GM21717 (cell line): Measurements from ENCODE around the gene IGF2BP3.

Experiments
- ATAC-seq: cut with Tn5 transposase; IDR thresholded peaks from one replicate; pipeline ENCODE4 v1.9.1; 2021; ENCODE audit warnings: mild to moderate bottlenecking, moderate library complexity; ENCODE audit not compliant: unreplicated experiment

Gene IGF2BP3

DNA sequence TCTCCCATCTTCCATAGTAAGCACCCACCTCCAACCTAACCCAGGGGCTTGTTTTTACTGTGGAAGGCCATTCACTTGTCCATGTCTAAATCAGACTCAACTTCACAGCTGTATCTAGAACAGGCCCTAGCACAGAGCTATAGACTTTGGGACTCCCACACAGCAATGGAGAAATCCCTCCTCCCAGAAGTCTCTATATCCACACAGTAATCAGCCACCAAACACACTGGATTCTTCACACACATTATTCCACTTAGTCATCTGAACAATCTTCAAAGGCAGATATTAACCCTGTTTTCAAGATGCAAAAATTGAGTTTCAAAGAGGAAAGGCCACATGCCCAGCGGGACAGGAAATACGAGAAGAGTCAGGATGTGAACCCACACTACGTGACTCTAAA lies 89.3 kb downstream of the IGF2BP3 start:
- no peak for ATAC-seq

DNA sequence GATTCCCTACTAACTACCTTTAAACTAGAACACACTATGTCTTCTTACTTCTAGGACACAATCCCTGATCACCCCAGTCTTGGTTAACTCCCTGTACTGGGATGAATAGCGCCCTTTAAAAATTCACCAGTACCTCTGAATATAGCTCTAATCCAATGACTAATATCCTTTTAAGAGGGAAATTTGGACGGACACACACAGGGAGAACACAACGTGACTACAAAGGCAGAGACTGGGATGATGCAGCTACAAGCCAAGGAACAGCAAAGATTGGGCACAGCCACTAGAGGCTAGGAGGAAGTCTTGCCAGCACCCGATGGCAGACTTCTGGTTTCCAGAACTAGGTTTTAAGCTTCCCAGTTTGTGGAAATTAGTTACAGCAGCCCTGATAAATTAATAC lies 89.7 kb downstream of the IGF2BP3 start:
- no peak for ATAC-seq

DNA sequence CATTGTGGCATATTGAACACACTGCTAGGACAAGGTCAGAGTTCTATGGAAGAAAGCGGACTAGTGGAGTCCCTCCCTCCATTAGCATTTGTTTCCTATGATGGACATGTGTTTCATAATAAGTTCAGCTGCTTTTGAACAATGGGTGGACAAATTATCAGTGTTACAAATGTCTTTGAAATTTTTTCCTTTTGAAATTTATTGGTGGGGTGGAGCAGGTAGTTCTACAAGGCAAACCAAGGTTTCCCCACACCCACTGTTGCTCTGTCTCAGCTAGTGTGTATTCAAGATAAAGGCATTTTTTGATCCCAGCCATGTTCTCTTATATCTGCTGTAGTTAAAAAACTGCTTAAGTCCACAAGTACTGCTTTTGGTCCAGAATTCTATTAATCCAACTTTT lies 91.3 kb downstream of the IGF2BP3 start:
- no peak for ATAC-seq

DNA sequence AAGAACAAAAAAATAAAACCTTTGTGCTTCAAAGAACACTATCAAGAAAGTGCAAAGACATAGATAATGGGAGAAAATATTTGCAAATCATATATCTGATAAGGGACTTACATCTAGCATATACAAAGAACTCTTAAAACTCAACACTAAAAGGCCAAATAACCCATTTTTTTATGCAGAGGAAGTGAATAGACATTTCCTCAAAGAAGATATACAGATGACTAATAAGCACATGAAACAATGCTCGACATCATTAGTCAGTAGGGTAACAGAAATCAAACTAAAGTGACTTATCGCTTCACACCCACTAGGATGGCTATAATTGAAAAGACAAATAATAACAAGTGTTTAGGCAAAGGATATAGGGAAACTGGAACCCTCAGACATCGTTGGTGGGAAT lies 93.2 kb downstream of the IGF2BP3 start:
- ATAC-seq, result no peak

DNA sequence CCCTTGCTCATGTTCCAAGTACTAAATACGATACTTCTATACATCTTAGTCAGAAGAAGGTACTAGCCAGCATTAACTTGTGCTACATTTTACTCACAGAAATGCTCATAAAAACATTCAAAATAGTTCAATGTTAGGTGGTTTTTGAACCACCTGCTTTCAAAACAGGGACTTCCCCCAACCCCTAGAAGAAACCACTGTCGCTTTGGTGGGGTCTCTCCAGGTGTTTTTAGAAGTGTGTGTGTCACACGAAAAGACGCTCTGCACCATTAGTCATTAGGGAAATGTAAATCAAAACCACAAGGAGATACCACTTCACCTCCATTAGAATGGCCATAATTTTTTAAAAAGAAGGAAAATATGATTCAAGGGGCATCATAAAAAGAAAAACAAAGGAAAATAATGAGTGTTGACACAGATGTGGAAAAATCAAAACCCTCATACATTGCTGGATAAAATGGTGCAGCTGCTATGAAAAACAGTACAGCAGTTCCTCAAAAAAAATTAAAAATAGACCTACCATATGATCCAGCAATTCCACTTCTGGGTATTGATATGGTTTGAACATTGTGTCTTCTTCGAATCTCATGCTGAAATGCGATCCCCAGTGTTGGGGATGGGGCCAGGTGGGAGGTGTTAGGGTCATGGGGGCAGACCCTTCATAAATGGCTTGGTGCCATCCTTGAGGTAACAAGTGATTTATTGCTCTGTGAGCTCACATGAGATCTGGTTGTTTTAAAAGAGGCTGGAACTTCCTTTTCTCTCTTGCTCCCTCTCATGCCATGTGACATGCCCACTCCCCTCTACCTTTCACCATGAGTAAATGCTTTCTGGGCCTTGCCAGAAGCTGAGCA lies 96.9 kb downstream of the IGF2BP3 start:
- ATAC-seq, result peak; percentile 62

DNA sequence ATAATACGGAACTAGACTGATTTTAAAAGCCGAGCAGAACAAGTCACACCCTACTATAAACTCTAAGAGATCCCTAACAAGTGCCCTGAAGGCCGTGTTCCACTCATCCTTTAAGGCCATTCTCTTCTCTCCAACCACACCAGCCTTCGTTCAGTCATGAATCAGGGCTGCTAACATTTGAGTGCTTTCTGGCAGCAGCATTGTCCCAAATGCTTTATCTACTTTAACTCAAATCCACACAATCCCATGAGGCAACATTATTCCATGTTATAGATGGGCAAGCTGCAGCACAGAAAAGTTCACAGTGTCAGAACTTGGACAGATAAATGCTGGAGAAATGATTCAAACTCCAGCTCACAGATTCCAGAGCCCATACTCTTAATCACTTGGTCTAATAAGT lies 97.7 kb downstream of the IGF2BP3 start:
- no peak for ATAC-seq

DNA sequence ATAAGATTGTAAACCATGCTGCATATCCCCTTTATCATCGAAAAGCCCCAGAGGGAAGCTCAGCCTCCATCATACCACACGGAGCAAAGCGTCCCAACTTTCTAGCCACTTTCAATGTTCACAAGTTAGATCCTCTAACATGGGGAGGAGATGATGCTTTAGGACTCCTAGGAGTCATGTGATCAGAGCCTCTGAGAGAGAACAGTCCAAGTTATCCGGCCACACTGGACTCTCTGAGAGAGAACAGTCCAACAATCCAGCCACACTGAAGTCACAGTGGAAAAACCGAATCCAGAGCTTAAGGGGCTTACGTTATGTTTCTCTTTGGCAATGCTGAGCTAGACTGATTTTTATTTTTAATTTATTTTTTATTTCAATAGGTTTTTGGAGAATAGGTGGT lies 98.6 kb downstream of the IGF2BP3 start:
- no peak for ATAC-seq

DNA sequence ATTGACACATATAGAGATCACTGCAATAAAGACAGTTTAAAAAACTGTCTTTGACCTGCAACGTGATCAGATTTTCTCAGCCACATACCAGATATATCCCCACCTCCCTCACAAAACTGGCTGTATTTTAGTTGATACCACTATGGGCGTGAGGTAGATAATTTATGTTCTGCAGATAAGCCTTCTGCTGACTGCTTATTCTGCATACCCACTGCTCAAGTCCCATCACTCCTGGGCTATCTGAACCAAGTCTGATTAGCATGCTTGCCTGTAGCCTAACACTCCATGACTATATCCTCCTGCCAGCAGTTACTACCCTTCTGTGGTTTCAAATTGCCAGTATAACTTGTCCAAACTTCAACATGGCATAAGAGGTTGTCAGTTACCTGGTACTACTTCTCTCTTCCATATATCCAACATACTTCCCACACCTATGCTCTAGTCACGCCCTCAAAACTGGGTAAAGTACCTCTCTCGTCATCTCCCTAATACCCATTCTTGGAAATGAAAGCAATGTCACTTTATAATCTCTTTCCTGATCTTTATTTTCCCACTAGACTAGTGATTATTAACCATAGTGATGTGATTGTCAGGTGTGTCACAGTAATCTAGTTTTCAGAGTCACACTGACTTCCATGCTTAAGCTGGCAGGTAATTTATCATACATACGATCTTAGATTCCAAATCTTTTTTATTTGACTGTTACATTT lies 100.4 kb downstream of the IGF2BP3 start:
- ATAC-seq, result no peak

DNA sequence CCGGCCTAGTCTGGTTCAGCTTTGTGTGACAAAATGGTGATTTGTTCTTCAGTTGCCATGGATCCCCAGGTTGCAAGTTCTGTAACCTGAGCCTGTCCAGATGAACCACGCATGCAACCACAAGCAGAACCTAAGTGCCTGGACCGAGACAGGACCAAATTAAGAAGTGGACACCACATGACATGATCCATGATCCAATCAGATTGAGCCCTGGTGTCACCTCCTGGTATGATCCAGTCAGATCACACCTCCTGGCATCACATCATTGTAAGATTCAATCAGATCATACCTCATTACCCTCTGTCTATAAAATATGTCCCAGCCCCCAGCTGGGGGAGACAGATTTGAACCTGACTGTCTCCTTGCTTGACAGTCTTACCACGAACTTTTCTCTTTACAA lies 101.2 kb downstream of the IGF2BP3 start:
- no peak for ATAC-seq

DNA sequence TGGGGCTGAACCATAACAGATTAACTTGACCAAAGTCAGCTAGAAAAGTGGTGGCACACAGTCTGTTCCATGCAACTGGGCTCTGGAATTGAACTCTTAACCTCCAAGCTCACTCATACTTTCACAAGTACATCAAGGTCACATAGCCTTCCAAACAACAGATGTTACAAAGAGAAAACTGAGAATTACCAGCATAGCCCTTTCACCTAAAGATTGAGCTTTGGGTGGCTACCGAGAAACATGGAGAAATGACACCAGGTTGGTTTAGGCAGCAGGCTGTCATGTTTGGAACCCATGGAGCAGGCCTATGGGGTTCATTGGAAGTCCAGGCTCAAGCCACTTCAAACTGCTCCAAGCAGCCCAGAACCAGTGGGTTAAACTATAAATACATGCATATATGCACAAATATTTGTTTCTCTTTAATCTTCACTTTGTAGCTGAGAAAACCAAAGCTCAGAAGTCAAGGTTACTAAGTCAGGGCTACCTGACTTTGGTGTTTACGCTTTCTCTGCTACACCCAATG lies 112.1 kb downstream of the IGF2BP3 start:
- ATAC-seq, result no peak

DNA sequence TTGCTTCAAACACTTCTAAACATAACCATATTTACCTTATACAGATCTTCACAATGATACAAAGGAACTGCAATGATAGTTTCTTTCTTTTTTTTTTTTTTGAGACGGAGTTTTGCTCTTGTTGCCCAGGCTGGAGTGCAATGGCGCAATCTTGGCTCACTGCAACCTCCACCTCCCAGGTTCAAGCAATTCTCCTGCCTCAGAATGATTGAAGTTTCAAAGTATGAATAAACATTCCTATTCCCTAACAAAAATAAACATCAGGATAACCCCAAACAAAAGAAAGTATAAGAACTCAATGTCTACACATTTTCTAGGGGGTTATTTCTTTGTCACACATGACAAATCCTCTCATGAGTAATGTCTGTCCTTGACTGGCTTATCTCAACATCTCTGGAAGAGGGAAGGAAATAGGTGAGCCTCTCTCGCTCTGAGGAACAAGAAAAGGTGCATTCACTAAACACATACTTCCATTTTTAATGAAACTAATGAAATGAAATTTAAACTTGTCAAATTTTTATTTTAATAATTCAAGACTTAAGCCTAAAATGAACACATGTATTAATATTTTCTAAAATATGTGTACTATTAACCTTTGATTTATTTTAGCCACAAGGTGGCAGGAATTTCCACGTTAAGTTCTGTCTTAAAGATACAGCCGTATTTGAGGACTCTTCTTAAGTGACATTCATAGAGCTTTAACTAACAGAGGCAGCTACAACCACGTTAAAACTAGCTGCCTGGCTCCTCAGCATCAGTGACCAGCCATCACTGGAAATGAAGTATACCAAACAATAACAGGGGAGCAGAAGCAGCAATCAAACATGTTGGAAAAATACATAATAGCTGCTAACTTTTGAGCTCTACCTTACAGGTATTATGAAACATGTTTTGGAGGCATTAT lies 112.8 kb downstream of the IGF2BP3 start:
- no peak for ATAC-seq

DNA sequence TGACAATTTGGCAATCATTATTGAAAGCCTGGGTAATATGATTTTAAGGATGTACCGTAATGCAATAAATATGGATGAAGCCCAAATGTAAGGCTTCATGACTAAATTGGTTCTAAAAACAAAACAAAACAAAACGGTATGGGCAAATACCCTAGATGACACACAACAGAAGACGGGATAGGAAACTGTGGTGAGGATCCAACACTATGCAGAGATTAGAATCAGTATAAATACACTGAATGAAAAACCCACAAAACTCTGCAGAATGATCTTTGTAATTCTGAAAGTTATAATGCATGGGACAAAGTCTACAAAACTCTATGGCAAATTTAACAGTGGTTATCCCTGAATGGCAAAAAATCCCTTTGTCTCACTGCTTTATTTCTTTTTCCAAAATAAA lies 113.6 kb downstream of the IGF2BP3 start:
- no peak for ATAC-seq

DNA sequence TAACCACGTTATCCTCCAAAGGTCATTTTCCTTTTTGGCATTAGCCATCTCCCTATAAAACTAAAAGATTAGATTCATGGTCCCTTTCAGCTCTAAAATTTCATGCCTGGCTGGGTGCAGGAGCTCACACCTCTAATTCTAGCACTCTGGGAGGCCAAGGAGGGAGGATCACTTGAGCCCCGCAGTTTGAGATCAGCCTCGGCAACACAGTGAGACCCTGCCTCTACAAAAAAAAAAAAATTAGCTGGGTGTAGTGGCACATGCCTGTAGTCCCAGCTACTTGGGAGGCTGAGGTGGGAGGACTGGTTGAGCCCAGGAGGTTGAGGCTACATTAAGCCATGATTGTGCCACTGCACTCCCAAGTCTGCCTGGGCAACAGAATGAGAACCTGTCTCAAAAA lies 114.1 kb downstream of the IGF2BP3 start:
- ATAC-seq, result no peak

DNA sequence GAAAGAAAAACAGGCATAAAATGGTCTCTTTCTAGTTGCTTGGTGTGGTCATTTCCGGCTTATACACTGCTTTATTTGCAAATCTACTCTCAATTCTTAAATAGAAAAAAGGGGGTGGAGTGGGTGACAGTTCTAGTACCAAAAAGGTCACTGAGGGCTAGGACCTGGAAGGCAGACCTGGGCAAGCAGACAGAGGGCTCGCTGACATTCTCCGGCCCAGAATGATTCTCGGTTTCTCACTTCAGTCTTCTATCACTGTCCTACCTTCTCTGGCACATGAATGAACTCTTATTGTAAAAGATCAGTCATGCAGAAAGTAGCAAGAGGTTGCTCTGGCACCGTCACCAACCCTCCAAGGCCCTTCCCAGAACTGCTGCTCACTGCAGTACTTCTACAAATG lies 117.1 kb downstream of the IGF2BP3 start:
- ATAC-seq, result no peak

DNA sequence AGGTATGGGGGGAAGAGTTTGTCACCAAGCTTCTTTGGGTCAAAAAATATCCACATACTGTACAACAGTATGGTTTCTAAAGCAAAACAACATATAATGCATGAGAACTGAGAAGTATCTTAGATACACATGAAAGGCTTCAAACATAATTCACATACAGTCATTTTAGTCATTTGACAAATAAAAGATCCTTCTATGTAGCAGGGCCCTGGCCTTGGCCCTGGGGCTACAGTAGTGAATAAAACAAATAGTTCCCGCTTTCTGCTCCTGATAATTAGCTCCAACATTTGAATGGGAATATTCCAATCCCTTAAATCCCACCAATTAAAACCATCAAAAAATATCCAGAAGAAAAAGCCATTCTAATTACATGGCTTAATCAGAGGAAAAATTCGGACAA lies 119.8 kb downstream of the IGF2BP3 start:
- ATAC-seq, result no peak

DNA sequence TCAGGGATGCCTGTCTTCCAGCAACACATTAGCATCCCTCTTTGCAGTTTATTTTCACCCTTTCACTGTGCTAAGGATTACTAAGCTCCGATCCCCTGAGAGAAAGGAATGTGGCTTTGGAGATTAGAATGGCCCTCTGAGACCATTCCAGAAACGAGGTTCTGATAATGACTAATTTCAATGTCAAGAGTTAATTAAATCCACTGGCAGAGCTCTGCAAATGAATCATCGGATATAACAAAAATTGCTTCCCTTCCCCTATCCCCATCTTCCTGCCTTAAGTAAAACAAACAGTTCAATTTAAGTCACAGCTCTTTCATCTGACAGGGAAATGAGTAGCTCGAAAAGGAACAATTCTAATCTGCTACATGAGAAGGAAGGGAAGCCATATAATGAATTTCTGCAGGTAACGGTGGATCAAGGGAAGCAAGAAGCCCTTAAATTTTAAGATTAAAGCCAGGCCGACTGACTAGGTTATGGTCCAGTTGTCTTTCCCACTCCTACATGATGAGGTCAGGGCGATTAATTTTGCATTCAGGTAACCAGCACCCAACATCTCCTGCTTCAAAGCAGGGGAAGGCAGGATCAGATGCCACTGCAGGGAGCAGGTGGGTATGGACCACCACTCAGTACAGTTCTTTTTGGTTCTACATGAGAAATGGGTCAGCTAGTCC lies 120.7 kb downstream of the IGF2BP3 start:
- no peak for ATAC-seq

DNA sequence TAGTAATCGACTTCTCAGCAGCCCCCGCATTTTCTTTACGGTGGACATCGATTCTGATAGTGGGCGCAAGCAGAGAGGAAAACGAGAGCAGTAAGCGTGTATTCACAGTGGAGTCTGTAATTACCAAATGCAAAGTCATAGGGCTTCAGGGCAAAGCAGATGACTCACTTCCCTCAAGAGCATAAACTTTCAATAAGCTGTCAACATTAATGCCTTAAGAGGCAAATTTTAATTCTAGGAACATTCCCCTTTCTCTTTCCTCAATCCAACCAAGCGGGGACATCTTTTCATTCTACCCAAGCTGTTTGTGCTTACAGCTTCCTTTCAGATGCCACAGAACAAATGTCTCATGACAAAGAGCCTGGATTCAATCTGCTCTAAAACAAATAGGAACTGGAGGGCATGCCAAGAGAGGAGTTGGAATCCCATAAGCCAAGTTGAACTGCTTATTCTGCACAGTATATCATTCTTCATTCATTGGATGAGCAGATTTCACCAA lies 122.6 kb downstream of the IGF2BP3 start:
- ATAC-seq, result no peak

DNA sequence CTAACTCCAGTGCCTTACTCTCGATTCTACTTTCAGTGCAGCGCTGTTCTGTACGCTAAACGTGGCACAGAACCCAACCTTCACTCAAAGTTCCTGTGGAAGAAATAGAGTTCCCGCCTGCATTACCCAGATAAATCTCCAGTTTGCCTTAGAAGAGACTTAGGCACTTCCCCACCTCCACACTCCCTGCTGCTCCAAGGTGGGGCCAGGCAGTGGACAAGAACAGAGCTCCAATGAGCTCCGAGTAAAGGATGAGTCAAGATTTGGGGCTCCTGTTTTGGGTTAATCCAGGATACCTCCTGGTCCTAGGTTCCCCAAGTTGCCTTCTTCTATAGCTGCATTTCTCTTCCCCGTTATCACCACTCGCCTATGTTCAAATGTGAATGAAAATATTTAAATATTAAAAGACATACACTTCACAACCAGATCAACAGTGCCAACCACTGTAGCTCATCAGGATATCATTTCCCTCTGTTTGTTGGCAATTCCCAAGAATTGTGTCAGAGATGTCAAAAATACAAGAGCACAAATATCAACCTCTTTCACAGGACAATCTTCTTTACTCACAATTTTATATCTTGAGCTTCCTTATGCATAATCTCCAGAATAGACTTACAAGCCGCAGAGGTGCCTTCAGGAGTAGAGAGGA lies 123.1 kb downstream of the IGF2BP3 start:
- no peak for ATAC-seq

DNA sequence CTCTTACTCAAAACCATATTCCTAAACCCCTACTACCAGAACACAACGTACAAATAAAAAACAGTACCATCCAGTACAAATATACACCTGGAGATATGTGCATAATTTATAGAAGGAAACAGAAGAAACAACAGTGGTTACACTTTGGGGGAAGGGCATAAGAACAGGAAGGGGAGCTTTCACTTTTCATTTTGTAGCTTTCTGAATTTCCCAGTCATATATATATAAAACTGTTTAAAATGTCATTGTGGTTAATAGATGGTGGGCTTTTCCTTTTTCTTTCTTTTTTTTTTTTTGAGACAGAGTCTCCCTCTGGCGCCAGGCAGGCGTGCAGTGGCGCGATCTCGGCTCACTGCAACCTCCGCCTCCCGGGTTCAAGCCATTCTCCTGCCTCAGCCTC lies 124.0 kb downstream of the IGF2BP3 start:
- no peak for ATAC-seq

DNA sequence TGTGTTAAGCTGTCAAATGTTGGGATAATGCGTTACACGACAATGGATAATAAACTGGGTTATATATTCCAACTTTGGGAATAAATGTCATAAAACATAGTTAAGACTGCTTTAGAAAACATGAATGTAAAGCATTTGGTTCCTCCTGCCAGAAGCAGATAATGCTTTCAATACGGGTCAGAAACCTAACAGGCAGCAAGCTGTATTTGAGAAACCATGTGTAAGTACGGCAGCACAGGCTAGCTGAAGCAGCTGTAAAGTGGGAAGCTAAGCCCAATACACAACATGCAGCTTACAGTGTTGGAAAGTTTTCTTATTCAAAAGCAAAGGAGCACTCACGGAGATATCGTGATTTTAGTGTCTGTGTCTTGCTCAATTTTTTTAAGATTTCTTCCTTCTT lies 124.7 kb downstream of the IGF2BP3 start:
- ATAC-seq, result no peak
